ENCODE data around the gene EML6. TPM values are rescaled to one million over a fixed set of nuclear protein-coding genes. Genes with fewer than 3 reads are reported as not detected.

The EML6 gene
- total RNA-seq, 4 donors from 2014 or later: 0.63 to 9.0 (median 1.2) TPM

DNA sequence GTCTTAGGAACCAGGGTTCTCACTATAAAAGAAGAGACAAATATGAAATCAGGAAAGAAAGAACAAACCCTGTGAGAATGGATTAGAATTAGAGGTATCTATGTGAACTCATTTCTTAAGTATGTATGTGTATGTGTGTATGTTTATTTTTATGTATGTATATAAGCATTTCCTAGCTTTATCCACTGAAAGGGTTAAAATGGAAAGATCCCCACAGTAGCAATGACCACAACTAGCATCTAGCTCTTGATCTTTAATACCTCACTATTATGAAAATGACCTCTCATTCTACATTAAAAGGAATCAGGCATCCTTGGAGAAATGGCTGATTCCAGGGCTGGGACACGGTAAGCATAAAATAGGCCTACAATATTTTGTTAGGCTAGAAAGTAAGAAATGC lies 295.2 kb downstream of the EML6 start:
- TF ChIP-seq, protein P1, sequence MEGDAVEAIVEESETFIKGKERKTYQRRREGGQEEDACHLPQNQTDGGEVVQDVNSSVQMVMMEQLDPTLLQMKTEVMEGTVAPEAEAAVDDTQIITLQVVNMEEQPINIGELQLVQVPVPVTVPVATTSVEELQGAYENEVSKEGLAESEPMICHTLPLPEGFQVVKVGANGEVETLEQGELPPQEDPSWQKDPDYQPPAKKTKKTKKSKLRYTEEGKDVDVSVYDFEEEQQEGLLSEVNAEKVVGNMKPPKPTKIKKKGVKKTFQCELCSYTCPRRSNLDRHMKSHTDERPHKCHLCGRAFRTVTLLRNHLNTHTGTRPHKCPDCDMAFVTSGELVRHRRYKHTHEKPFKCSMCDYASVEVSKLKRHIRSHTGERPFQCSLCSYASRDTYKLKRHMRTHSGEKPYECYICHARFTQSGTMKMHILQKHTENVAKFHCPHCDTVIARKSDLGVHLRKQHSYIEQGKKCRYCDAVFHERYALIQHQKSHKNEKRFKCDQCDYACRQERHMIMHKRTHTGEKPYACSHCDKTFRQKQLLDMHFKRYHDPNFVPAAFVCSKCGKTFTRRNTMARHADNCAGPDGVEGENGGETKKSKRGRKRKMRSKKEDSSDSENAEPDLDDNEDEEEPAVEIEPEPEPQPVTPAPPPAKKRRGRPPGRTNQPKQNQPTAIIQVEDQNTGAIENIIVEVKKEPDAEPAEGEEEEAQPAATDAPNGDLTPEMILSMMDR (IDR thresholded peaks at IDR 0.05): no peak
- no peak for ATAC-seq (ENCODE audit: low FRiP score)
- no peak for DNase-seq (ENCODE audit: low spot score)

DNA sequence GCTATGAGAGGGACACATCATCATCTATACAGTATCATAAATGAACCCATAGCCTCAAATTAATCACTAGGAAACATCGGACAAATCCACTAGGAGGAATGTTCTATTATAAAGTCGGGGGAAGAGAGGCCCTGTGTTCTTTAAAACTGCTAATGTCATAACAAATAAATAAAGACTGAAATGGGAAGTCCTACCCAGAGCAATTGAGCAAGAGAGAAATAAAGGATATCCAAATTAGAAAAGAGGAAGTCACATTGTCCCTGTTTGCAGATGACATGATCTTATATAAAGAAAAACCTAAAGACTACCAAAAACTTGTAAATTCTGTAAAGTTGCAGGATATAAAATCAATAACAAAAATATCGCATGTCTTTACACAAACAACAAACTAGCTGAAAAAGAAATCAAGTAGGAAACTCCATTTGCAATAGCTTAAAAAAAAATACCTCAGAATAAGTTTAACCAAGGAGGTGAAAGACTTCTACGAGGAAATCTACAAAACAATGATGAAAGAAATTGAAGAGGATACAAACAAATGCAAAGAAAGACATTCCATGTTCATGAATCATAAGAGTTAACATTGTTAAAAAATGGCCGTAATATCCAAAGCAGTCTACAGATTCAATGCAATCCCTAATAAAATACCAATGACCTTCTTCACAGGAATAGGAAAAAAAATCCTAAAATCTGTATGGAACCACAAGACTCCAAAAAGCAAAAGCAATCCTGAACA lies 296.2 kb downstream of the EML6 start:
- DNase-seq (ENCODE audit: low spot score) (no peak), ATAC-seq (ENCODE audit: low FRiP score) (no peak)
- TF ChIP-seq, protein P1 (IDR thresholded peaks at IDR 0.05): no peak

Small RNA genes lying within 50 kb of the gene (small RNA-seq; reads per million reads assigned to genes)
- not detected for gene RNU6-433P
- not detected for gene RNU7-81P
